AG04450 (cell line): ENCODE results near the gene WNT7B. TPM values are rescaled to one million over a fixed set of nuclear protein-coding genes. Genes with fewer than 3 reads are reported as not detected.

ENCODE experiments used
- CTCF ChIA-PET: fragments of 300-600, 350-600 bp; formaldehyde crosslinking; extraction: SDS; loops from one replicate; lab custom pipeline; 2022; ENCODE audit warnings: antibody characterized with exemption, inconsistent platforms; lab: Charles Lee
- POLR2A ChIA-PET: fragments of 350-600 bp; formaldehyde crosslinking; extraction: SDS; loops from one replicate; lab custom pipeline; 2021; ENCODE audit warnings: antibody characterized with exemption, inconsistent platforms; lab: Yijun Ruan, JAX
- DNase-seq: peaks from one replicate; pipeline ENCODE4 v3.0.0-alpha.2; 2011; ENCODE audit warnings: low read depth, low spot score
- H3K27ac ChIP-seq: one replicate; pipeline ENCODE4 v1.5.1; 2012; ENCODE audit warnings: low read depth, low read length, control low read depth
- H3K27me3 ChIP-seq: one replicate; pipeline ENCODE4 v1.6.0; 2012; ENCODE audit warnings: low read length; ENCODE audit not compliant: control insufficient read depth, insufficient read depth
- H3K4me3 ChIP-seq: 2 replicates; pipeline ENCODE4 v1.5.1; 2011; ENCODE audit warnings: mild to moderate bottlenecking, low read depth, low read length, control low read depth
- H3K9me3 ChIP-seq: 2 replicates; pipeline ENCODE4 v1.5.1; 2012; ENCODE audit warnings: low read length; ENCODE audit not compliant: control insufficient read depth, insufficient read depth
- CTCF ChIP-seq: IDR thresholded peaks from 2 replicates; pipeline ENCODE4 v1.5.1; 2011; ENCODE audit warnings: low read depth, low read length, control low read depth, inconsistent platforms
- polyA plus RNA-seq: library from polyadenylated mRNA; depleted of rRNA; stranded (reverse); fragments of >200 nt; gene quantifications from 2 replicates; pipeline ENCODE4 v1.2.3, GENCODE V29; 2011

WNT7B gene
- polyA plus RNA-seq, 1 experiment, result 0.56 TPM

- no peak for TF ChIP-seq CTCF
- Histone ChIP-seq H3K27ac (no peak overlapping the region), H3K27me3 (peaks cover 34% of the 10 kb centered on the region), H3K9me3 (no peaks in the 10 kb centered on the region; the same call in 1 of the 2 replicates), H3K4me3 (no peak overlapping the region)
- POLR2A ChIA-PET, result interaction anchor here (1.3 kb wide), 1 partner anchor 20 kb away, joined by 3 read pairs; no protein-coding TSS in a partner anchor
- CTCF ChIA-PET, result no interaction called here
- DNase-seq, result no peak
These were observed 93.2 kb downstream of the WNT7B start for GRCh38 chr22:45883811-45884170.

DNA sequence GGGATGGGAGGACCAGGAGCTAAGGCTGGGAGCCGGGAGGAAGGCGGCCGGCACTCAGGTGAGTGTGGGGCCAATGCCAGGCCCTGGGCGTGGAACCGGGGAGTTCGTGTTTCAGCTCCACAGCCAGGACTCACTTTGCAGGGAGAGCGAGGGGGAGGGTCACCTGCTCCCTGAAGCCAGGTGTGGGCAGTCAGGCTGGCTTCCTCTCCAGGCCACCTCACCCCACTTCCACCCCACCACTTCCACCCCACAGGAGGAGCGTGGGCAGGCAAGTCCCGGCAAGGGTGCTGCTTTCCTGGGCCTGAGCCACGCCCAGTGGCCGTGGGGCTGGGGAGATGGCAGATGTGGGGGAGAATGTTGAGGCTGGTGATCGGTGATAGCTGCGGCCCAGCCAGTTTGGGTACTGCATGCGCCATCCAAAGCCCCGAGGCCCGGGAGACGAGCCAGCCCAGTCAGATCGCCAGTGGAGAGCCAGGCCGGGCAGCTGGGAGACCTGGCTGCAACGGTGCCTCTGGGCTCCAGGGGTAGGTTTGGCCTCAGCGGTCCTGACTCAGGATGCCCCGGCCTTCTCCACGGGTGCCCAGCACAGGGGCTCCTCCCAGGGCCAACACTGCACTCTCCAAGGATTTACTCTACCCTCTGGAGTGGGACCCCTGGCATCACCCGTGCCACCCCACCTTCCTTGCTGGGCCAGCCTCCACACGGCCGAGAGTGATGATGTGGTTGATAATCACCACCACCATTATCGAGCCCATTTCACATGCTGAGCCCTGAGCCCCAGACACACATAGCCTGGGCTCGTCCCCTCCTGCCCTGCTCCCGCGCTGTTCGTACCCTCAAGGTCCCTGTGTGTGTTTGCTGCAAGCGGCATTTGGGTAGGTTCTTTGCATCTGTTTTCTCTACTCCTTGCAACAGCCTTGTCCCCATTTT, 93.8 kb downstream of the WNT7B start:
- H3K27ac ChIP-seq, result no peak overlapping the region
- peaks cover 41% of the 10 kb centered on the region for H3K27me3 ChIP-seq
- no peak for TF ChIP-seq CTCF
- no peak overlapping the region for H3K4me3 ChIP-seq
- CTCF ChIA-PET, result no interaction called here
- POLR2A ChIA-PET, result interaction anchor here (1.3 kb wide), 1 partner anchor 20 kb away, joined by 3 read pairs; no protein-coding TSS in a partner anchor
- no peak for DNase-seq
- H3K9me3 ChIP-seq, result no peaks in the 10 kb centered on the region; the same call in 1 of the 2 replicates

DNA sequence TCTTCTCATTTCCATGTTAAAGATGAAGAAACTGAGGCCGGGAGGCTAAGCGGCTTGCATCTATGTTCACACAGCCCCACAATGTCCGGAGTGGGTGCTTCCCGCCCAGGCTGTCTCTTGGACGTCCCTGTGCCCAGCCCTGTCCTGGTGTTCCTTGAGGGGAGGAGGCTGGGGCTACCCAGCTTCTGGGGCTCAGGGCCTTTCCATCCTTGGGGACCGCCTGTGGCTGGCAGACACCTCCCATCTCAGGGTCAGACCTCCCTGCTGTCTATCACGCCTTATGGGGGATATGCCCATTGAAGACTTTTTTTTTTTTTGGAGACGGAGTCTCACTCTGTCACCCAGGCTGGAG, 95.5 kb downstream of the WNT7B start:
- no peak for DNase-seq
- Histone ChIP-seq H3K9me3 (no peaks in the 10 kb centered on the region; the same call in 1 of the 2 replicates), H3K4me3 (no peak overlapping the region), H3K27ac (no peak overlapping the region), H3K27me3 (peaks cover 55% of the 10 kb centered on the region)
- ChIA-PET CTCF (no interaction called here), POLR2A (no interaction called here)
- no peak for TF ChIP-seq CTCF

GRCh38 chr22:45880716-45881523, 96.0 kb downstream of the WNT7B start:
- Histone ChIP-seq H3K27me3 (peaks cover 60% of the 10 kb centered on the region), H3K4me3 (peak overlapping the region; percentile 1; the same call in 1 of the 2 replicates), H3K27ac (no peak overlapping the region), H3K9me3 (no peaks in the 10 kb centered on the region; the same call in 1 of the 2 replicates)
- ChIA-PET POLR2A (no interaction called here), CTCF (no interaction called here)
- no peak for TF ChIP-seq CTCF
- no peak for DNase-seq
